ENCODE measurements around the gene PPFIBP1. TPM values are rescaled to one million over a fixed set of nuclear protein-coding genes. Genes with fewer than 3 reads are reported as not detected.

The PPFIBP1 gene
- total and polyA plus RNA-seq, 2 of the 13 experiments (the other 11 are each of a cell fraction or from before 2014, with no cell fraction given), result 16.2 to 21.8 TPM

- TF ChIP-seq ZNF180 (CRISPR knock-in tag; IDR thresholded peaks at IDR 0.05; ENCODE audit: borderline replicate concordance, low read depth), result peak; percentile 54; the same call in 1 of the 2 replicates
- TF ChIP-seq GMEB2 (CRISPR knock-in tag; IDR thresholded peaks at IDR 0.05; ENCODE audit: low read depth), result peak; percentile 57
- peak; percentile 56; the same call in 1 of the 2 replicates for TF ChIP-seq ZNF12 (CRISPR knock-in tag; IDR thresholded peaks at IDR 0.05)
- 0 out of 2 replicates have a peak, but pooled peaks have one; percentile 56 for TF ChIP-seq ZNF598 (CRISPR knock-in tag; IDR thresholded peaks at IDR 0.05; ENCODE audit: borderline replicate concordance)
- peak; percentile 74; the same call in 1 of the 2 replicates for TF ChIP-seq TBP (CRISPR knock-in tag; IDR thresholded peaks at IDR 0.05)
- no peak for TF ChIP-seq NFE2 (CRISPR knock-in tag; IDR thresholded peaks at IDR 0.05)
- TF ChIP-seq ZNF687 (CRISPR knock-in tag; IDR thresholded peaks at IDR 0.05), result peak; percentile 98
- TF ChIP-seq ZNF646 (CRISPR knock-in tag; IDR thresholded peaks at IDR 0.05), result no peak
- peak; percentile 79 for TF ChIP-seq ZFP37 (CRISPR knock-in tag; IDR thresholded peaks at IDR 0.05; ENCODE audit: borderline replicate concordance)
- no peak for TF ChIP-seq SRSF9 (IDR thresholded peaks at IDR 0.05; ENCODE audit: borderline replicate concordance, insufficient read depth, low read depth, low read length, poor library complexity, severe bottlenecking)
- peak; percentile 54 for TF ChIP-seq ZNF740 (CRISPR knock-in tag; IDR thresholded peaks at IDR 0.05)
- TF ChIP-seq MAX (IDR thresholded peaks at IDR 0.05), result peak; percentile 97
These were observed 186.7 kb downstream of the PPFIBP1 start, which contains the start of gene MRPS35 (continued) for GRCh38 chr12:27710592-27711316.
